ENCODE results near the gene PPP2R5D. TPM values are rescaled to one million over a fixed set of nuclear protein-coding genes. Genes with fewer than 3 reads are reported as not detected.

Gene PPP2R5D
- polyA plus RNA-seq, 1 donor, result 72.5 TPM

DNA sequence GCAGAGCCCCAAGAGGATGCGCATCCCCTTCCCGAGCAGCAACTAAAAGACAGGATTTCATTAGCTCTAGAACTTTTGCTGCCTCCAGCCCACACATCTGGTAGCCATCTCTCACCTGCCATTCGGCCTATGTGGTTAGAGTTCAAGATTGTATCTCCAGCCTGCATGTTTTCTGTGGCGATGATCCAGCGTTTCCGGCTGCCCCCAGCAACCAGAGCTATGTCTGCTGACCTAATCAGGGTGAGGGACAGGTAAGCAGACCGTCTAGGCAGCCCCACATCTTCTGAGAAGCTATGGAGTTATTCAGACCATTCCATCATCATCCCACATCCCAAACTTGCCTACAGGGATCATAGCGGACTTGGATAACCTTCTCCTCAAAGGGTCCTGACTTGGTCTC, 71.6 kb downstream of the PPP2R5D start:
- DNase-seq, result no peak

DNA sequence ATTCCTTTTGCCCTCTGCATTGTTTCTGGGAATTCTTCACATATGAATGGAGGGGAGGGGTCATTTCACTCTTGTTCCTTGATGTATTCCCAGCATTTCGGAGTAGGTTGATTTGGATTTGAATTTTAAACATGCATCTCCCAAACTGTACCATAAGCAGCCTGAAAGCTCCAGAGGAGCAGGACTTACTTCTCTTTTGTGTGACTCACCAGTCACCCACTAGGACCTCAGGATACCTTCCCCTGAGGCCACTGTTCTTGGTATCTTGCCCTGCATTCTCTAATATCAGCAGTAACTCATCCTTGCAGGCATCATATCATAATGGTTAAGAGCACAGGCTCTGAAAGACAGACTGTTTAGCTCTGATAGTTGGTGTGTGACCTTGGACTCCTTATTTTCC, 74.2 kb downstream of the PPP2R5D start:
- no peak for DNase-seq

DNA sequence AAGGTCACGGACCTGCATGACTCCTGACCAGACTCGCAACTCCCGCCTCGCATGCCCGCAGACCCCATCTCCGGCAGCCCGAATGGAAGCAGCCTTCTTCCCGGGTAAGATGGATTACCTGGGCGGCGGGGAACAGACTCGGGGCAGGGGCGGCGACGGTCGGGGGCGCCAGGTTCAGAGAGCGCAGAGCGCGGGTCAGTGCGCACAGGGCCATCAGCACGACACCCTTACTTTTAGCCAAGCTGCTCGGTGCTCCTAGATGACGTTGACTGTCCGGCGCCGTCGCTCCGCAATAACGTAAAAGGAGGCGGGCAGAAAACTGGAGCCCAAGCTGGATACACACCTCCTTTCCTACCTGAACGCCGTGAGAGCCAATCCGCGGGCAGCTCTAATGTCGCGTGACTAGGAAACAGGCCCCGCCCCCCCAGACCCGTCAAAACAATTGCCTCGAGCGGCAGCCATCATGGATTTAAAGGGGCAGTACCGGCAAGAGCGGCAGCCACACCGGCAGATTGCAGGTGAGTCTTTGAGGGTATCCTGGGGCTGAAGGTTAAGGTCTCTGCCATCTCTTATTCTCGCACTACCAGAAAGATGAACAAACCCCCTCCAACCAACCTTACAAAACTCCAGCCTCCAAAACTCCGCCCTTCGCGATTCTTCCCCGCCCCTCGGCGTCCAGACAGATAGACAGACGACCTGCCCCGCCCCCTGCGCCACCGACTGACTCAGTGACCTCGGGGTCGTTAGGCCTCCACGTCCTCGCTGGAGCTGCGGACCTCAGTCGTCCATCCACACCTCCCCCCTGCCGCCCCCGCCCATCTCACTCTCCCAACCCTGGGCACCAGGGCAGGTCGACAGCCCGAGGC, 75.0 kb downstream of the PPP2R5D start, which contains the start of the genes KLC4 and MRPL2:
KLC4 (plus strand) TSS at position 464 of the 866 bp plus-strand sequence. CDS start 1,705 bp downstream, outside the sequence.
MRPL2 (minus strand) TSS at position 267 of the 866 bp plus-strand sequence; CDS start at position 214, 53 bp downstream.
- DNase-seq, result peak; percentile 99

DNA sequence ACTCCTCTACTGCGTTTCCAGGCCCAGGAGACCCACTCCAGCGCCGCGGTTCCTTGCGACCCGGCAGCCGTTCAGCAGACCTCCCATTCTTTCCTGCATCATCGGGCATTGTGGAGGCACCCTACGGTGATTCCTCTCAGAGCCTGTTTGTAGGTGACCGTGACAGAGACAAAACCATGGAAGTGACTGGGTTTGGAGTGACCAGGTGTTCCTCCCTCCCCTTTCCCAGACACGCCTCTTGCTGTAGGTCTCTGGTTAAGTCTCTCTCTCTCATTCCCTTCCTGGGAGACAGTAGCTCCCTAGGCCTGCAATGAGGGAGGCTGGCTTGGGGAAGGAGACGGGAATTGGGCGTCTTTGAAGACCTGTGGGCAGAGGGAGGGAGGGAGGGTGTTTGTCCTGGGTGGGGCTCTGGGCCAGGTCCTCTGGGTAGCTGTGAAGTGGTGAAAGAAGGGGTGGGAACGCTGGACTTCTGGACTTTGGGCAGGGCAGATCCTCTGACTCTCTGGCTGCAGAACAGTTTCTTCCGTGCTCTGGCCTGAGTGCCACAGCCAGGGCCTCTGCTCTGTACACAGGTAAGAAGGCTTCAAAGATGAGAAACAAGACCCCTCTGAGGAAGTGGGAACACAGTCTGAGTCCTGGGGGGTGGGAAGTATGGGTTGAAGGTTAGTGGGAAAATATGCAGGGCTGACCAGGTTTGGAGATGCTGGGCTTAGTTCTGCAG, 75.8 kb downstream of the PPP2R5D start:
- no peak for DNase-seq

DNA sequence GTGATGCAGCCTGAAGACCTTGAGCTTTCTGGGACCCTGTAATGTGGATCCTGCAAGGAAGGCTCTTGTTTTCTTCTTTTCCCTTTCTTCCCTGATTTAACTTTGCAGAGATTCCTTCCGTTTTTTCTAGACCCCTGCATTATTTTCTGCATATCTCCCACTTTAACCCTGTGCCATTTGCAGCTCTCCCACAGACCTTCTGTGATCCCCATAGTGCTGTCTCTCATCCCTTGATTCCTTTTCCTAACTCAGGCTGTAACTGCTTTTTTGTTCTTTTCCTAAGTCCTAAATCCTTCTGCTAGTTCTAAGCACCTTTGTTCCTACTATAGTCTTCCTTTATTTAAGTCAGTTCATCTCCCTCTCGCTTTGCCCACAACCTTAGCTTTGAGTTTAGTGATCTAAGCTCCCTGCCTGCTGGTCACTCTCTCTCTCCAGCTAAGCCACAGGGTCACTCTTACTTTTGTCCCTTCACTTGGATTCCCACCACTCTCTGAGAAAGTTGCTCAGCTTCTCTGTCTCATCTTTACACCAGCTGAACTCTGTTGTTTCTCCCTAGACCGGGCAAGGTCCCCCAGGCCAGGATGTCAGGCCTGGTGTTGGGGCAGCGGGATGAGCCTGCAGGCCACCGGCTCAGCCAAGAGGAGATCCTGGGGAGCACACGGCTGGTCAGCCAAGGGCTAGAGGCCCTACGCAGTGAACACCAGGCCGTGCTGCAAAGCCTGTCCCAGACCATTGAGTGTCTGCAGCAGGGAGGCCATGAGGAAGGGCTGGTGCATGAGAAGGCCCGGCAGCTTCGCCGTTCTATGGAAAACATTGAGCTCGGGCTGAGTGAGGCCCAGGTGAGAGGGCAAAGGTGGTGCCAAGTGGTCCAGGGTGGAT, 76.6 kb downstream of the PPP2R5D start:
- no peak for DNase-seq

DNA sequence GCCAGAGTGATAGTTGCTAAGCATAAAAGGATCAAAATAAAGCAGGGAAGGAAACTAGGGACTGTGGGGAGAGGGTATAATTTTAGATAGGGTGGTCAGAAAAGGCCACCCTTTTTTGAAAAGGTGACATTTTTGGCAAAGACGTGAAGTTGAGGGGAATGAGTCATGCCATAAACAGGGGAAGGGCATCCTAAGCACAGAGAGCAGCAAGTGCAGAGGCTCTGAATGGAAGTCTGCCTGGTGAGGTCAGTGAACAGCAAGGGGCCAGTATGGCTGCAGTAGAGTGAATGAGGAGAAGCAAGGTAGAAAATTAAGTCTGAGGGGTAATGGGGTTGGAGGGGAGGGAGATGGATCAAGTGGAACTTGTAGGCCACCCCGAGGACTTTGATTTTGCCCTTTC, 77.5 kb downstream of the PPP2R5D start:
- DNase-seq, result no peak

Other genes with a start within 250 kb of the PPP2R5D start
- gene TBCC, start 238.5 kb upstream of the PPP2R5D start, polyA plus RNA-seq (ENCODE audit: insufficient read length), result 19.0 TPM
- 17.4 TPM for gene BICRAL, start 202.5 kb upstream of the PPP2R5D start, polyA plus RNA-seq (ENCODE audit: insufficient read length)
- 138 TPM for gene RPL7L1, start 105.0 kb upstream of the PPP2R5D start, polyA plus RNA-seq (ENCODE audit: insufficient read length)
- gene PTCRA, start 68.5 kb upstream of the PPP2R5D start, polyA plus RNA-seq (ENCODE audit: insufficient read length), result not detected
- gene CNPY3, start 55.1 kb upstream of the PPP2R5D start, polyA plus RNA-seq (ENCODE audit: insufficient read length), result 58.0 TPM
- 2.1 TPM for gene GNMT, start 23.8 kb upstream of the PPP2R5D start, polyA plus RNA-seq (ENCODE audit: insufficient read length)
- gene PEX6, start 5.4 kb upstream of the PPP2R5D start, polyA plus RNA-seq (ENCODE audit: insufficient read length), result 18.2 TPM
- 76.7 TPM for gene MEA1, start 29.4 kb downstream of the PPP2R5D start, polyA plus RNA-seq (ENCODE audit: insufficient read length)
- gene KLHDC3, start 29.7 kb downstream of the PPP2R5D start, polyA plus RNA-seq (ENCODE audit: insufficient read length), result 85.4 TPM
- 63.6 TPM for gene RRP36, start 37.1 kb downstream of the PPP2R5D start, polyA plus RNA-seq (ENCODE audit: insufficient read length)
- 49.7 TPM for gene CUL7, start 69.3 kb downstream of the PPP2R5D start, polyA plus RNA-seq (ENCODE audit: insufficient read length)
- 53.2 TPM for gene MRPL2, start 74.9 kb downstream of the PPP2R5D start, polyA plus RNA-seq (ENCODE audit: insufficient read length)
- gene KLC4, start 75.1 kb downstream of the PPP2R5D start, polyA plus RNA-seq (ENCODE audit: insufficient read length), result 72.4 TPM
- 213 TPM for gene PTK7, start 91.7 kb downstream of the PPP2R5D start, polyA plus RNA-seq (ENCODE audit: insufficient read length)
- 28.2 TPM for gene SRF, start 186.7 kb downstream of the PPP2R5D start, polyA plus RNA-seq (ENCODE audit: insufficient read length)
- gene CUL9, start 197.6 kb downstream of the PPP2R5D start, polyA plus RNA-seq (ENCODE audit: insufficient read length), result 44.3 TPM
- 44.3 TPM for gene DNPH1, start 244.9 kb downstream of the PPP2R5D start, polyA plus RNA-seq (ENCODE audit: insufficient read length)